HG02943 (cell line): Measurements from ENCODE around the gene RTP5.

Source experiments
- ATAC-seq: cut with Tn5 transposase; IDR thresholded peaks from one replicate; pipeline ENCODE4 v1.9.1; 2021; ENCODE audit warnings: mild to moderate bottlenecking, low read depth, moderate library complexity; ENCODE audit not compliant: unreplicated experiment

RTP5 gene

DNA sequence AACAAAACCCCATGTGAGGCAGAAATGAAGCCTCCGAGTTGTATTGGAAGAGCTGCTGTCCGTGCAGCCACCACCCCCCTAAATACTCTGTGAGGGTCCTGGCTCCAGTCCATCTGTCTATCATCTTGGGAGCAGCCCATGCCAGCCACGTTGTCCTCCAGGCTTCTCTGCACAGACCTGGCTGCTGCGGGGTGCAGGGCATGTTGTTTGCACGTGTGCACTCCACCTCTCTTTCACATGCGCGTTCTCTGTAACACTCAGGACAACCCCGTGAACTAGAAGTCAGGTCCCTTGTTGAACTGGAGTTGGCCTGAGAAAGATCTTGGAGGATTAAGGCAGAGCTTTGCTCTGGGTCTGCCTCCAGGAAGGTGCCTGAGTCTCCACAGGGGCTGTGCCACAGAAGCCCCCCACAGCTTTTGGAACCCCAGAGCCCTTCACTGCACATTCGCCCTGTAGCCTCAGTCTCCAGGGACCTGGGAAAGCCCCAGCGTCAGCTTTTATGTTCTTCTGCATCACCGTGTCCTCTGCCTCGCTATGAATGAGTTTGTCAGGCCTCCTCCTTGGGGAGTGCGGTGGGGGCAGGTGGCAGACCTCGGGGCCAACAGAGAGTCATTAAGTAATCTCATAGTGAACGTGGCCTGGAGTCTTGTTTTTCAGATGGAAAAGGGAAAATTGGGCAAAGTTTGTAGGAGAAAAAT, 16.6 kb downstream of the RTP5 start:
- ATAC-seq: no peak

DNA sequence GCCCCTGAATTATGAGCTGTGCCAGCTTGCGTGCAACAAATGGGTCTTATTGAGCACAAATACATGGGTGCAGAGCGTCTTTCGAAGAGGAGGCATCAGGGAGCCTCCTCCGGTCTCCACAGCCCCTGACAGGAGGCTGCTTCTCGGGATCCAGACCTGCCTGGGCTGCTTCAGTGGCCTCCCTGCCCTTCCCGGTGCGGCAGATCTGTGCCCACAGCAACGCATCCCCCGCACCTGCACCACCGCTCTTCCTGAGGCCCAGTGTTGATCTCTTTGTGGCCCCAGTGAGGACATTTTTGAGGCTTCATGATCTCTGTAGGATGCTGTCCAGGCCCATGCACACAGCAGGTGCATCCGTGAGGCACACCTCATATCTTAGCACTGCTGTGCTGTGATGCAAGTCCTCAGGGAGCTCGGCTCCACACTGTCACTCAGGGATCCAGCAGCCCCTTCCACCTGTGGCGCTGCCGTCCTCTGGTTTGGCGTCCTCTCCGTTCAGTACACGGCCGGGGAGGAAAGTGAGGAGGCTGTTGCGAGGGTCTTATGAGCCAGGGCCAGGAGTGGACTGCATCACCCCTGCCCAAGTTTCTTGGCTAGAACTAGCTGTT, 17.4 kb downstream of the RTP5 start:
- ATAC-seq: no peak

DNA sequence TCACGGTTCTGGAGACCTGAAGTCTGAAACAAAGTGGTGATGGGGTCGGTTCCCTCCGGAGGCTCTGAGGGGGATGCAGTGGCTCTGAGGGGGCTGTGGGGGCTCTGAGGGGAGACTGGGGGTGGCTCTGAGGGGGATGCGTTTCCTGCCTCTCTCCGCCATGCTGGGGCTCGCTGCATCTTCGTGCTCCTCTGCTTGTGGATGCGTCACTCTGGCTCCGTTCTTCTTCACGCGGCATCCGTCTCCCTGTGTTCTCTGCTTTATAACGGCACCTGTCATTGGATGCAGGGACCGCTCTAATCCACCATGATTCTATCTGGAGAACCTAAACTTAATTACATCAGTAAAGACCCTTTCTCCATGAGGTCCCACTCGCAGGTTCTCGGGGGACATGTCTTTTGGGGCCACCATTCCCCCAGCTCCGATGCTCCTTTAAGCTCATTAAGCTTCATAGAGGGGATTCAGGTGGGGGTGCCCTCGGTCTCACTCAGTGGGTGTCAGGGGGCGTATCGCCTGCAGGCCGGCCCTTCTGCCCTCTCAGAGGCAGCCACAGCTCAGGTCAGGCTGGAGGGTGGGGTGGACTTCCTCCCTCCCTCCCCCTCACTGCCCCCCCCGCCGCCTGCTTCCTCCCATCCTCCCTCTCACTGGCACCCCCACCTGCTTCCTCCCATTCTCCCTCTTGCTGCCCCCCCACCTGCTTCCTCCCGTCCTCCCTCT, 18.4 kb downstream of the RTP5 start:
- ATAC-seq: no peak

DNA sequence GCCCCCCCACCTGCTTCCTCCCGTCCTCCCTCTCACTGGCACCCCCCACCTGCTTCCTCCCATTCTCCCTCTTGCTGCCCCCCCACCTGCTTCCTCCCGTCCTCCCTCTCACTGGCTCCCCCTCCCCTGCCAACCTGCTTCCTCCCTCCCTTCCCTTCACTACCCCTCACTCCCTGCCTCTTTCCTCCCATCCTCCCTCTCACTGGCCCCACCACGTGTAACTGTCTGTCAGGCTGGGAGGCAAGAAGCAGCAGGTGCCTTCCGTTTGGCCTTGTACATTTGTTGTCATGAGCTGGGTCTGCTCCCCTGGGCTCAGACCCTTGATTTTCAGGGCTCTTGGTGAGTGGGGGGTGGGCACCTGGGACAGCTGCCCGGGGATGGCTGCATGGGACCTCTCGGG, 19.1 kb downstream of the RTP5 start:
- no peak for ATAC-seq

DNA sequence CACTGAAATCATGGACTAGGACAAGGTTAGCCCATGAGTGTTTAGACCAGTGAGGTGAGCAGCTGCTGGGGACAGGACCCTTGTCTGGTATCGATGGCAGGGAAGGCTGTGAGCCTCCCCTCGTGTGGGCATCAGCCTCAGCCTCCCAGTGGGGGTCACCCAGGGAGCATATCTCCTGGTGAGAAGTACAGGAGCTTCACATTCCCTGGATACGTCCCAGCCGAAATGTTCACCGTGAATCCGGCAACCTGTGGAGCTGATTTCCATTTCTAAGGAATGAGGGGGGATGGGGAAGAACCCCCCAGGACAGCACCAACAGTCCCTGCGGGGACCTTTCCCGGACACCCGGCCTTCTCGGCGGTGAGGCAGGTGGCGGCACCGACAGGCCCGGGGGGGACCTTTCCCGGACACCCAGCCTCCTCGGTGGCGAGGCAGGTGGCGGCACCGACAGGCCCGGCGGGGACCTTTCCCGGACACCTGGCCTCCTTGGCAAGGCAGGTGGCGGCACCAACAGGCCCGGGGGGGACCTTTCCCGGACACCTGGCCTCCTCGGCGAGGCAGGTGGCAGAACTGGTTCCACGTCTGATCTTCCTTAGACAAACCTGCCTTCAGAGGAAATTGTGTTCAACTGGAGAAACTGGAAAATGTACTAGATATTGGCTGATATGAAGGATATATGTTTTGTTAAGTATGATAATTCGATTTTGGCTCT, 21.2 kb downstream of the RTP5 start:
- no peak for ATAC-seq

GRCh38 chr2:241891315-241891987, 21.9 kb downstream of the RTP5 start:
- no peak for ATAC-seq

- no peak for ATAC-seq
These were observed 22.4 kb downstream of the RTP5 start for GRCh38 chr2:241891988-241892298.

- ATAC-seq: no peak
These were observed 23.0 kb downstream of the RTP5 start for GRCh38 chr2:241892299-241893137.

GRCh38 chr2:241893265-241893664, 23.7 kb downstream of the RTP5 start:
- ATAC-seq: no peak

GRCh38 chr2:241894056-241894641, 24.6 kb downstream of the RTP5 start:
- no peak for ATAC-seq

DNA sequence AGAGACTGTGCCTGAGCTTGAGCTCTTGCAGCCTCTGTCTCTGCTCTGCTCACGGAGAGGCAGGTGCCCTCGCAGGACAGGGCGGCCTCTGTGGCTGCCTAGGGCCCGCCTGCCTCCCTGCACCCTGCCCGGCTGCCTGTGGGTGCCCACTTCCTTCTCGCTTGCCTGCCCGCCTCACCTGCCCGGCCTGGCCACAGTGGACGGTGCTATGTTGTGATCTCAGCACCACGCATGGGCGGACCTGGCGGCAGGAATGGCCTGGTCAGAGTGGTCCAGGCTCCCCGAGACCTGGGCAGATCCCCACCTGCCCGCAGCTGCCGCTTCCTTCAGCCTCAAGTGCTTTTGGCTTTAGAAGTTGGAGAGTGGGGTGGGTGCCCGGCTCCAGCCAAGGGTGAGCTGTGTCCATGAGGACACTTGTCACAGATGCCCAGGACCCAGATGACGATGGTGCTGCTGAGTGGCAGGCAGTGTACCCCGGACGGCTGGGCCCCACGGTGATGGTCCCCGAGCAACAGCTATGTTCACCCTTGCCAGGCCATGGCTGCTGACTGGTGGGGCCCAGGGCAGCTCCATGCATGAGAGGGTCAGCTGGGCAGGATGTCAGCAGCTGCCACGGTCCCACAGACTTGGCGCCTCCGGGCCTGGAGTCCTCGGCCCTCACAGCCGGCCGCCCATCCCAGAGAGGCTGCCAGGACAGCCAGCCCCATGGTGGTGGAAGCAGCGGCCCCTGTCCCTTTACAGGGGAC, 25.3 kb downstream of the RTP5 start:
- no peak for ATAC-seq

DNA sequence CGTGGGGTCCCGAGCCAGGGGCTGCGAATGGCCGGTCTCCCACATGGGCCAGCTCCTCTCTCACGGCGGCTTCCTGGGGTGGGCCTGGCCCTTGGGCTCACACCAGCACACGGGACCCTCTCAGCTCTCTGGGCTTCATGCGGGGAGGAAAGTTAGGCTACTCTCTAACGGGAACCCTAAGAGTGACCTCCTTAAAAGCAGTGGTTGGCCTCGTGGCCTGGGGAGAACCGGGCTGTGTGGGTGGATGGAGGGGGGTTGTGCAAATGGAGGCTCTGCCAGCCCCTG, 25.8 kb downstream of the RTP5 start:
- no peak for ATAC-seq

DNA sequence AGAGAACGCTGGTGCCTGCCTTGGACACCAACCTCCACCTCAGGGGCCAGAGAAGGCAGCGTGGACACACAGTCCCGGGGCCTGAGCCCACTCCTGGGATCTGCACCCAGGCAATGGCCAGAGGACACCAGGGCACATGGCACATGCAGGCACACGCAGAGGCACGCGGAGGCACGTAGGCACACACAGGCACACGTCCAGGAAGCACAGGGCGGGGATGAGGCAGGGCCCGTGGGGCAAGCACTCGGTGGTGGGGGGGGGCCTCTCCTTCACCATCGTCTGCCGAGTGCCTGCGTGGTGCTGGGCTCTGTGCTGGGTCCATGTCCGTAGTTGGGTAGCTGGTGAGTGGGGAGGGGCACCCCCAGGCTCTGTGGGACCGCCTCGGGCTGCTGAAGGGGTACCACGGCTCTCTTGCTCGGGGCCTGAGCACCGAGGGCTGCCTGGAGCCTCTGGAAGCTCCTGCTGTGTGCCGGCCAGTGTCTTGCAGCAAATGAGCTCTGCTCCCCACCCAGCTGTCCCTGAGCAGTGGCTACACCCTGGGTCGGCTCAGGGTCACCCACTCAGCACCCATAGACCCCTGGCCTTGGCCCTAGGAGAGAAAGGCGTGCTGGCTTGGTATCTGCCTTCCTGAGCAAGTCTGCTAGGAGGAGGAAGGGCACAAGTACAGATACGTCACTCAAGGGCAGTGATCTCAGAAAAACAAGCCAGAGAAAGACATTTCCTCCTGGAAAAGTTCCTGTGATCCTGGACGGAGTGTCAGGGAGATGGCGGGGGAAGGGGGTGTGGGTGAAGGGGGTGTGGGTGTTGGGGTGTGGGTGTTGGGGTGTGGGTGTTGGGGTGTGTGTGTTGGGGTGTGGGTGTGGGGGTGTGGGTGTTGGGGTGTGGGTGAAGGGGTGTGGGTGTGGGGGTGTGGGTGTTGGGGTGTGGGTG, 26.4 kb downstream of the RTP5 start:
- ATAC-seq: no peak

- no peak for ATAC-seq
These were observed 27.2 kb downstream of the RTP5 start for GRCh38 chr2:241896746-241897201.

DNA sequence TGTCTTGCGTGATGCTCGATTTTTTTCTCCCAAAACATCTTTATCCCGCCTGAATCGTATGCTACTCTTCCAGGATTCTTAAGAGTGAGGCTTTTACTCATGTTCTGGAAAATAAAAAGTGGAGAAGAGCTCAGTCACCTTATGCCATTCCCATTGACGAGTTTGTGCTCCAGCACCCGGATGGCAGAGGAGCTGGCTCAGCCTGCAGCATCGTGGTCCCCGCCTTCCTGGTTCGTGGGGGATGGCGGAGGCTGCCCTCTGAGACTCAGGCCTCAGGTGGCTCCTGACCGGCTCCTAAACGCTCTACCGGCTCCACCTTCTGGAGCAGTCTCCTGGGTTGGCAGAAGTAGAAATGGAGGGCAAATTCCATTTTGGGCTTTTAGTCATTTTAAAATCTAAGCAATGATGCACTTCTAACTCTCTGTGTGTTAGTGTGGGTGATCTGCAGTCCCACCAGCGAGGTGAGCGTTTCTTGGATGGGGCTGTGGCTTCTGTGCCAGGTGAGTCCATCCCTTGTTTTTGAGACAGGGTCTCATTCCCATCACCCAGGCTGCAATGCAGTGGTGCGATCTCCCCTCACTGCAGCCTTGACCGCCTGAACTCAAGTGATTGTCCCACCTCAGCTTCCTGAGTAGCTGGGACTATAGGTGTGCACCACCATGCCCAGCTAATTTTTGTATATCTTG, 27.8 kb downstream of the RTP5 start:
- no peak for ATAC-seq

DNA sequence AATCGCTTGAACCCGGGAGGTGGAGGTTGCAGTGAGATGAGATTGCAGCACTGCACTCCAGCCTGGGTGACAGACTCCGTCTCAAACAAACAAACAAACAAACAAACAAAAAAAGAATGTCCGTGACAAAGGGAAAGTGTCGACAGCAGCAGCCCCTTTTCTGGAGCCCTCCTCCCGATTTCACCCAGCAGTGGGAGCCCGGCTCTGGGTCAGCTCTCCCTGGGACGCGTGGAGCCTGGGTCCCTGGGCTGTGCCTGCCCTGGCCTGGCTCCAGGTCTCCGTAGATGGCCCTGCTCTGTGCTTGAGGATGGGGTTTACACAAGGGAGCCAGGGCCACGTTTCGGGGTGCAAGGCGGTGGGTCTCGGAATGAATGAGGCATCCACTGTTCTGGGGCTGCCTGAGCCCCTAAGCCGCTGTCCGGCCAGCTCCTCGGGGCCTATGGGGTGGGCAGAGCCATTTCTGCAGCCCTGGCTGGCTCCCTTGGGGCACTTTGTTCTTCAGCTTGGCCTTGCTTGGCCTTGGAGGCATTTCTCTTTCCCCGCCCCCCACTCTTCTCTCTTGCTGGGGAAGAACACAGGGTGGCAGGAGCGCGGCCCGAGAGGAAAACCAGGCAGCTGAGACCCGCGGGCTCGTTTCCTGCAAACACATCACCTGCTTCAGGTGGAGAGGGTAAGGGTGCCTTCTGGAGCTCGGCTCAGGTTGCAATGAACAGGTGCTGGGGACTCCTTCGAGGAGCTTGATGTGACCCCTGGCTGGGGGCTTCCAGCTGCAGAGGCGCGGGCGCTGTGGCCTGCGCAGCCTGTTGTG, 29.1 kb downstream of the RTP5 start:
- no peak for ATAC-seq
